ENCODE data around the gene NARF.

DNA sequence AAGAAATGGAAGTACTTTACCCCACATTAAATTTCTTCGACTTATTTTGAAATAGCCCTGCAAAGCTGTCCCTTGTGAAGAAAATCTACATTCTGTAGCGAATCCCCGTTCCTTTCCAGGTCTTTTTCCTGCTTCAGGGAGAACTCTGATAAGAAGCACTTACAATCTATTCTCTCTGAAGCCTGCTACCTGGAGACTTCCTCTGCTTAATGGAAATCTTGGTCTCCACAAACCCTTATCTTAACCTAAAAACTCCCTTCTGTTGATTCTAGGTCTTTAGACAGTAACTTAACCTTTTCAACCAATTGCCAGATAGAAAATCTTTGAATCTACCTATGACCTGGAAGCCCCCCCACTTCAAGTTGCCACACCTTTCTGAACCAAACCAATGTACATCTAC, 6.4 kb upstream of the NARF start:
- TF ChIP-seq EZH2 (IDR thresholded peaks at IDR 0.05; ENCODE audit: low read depth, unreplicated experiment) (no peak), POLR2AphosphoS5 (IDR thresholded peaks at IDR 0.05; ENCODE audit: low read depth) (no peak)
- TF ChIP-seq, protein P1, sequence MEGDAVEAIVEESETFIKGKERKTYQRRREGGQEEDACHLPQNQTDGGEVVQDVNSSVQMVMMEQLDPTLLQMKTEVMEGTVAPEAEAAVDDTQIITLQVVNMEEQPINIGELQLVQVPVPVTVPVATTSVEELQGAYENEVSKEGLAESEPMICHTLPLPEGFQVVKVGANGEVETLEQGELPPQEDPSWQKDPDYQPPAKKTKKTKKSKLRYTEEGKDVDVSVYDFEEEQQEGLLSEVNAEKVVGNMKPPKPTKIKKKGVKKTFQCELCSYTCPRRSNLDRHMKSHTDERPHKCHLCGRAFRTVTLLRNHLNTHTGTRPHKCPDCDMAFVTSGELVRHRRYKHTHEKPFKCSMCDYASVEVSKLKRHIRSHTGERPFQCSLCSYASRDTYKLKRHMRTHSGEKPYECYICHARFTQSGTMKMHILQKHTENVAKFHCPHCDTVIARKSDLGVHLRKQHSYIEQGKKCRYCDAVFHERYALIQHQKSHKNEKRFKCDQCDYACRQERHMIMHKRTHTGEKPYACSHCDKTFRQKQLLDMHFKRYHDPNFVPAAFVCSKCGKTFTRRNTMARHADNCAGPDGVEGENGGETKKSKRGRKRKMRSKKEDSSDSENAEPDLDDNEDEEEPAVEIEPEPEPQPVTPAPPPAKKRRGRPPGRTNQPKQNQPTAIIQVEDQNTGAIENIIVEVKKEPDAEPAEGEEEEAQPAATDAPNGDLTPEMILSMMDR (conservative IDR thresholded peaks at IDR 0.05; ENCODE audit: low read depth in 2 of 2): no peak
- TF ChIP-seq, protein P2, sequence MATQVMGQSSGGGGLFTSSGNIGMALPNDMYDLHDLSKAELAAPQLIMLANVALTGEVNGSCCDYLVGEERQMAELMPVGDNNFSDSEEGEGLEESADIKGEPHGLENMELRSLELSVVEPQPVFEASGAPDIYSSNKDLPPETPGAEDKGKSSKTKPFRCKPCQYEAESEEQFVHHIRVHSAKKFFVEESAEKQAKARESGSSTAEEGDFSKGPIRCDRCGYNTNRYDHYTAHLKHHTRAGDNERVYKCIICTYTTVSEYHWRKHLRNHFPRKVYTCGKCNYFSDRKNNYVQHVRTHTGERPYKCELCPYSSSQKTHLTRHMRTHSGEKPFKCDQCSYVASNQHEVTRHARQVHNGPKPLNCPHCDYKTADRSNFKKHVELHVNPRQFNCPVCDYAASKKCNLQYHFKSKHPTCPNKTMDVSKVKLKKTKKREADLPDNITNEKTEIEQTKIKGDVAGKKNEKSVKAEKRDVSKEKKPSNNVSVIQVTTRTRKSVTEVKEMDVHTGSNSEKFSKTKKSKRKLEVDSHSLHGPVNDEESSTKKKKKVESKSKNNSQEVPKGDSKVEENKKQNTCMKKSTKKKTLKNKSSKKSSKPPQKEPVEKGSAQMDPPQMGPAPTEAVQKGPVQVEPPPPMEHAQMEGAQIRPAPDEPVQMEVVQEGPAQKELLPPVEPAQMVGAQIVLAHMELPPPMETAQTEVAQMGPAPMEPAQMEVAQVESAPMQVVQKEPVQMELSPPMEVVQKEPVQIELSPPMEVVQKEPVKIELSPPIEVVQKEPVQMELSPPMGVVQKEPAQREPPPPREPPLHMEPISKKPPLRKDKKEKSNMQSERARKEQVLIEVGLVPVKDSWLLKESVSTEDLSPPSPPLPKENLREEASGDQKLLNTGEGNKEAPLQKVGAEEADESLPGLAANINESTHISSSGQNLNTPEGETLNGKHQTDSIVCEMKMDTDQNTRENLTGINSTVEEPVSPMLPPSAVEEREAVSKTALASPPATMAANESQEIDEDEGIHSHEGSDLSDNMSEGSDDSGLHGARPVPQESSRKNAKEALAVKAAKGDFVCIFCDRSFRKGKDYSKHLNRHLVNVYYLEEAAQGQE (IDR thresholded peaks at IDR 0.05; ENCODE audit: unreplicated experiment): no peak
